A549 (cell line): ENCODE measurements around the gene CD48. TPM values are rescaled to one million over a fixed set of nuclear protein-coding genes. Genes with fewer than 3 reads are reported as not detected.

Experiments
- ATAC-seq, 2 experiments: fragments of 200-7000 bp in 1 of 2; fragments of >200 bp in 1 of 2; cut with Nextera tagmentation in 1 of 2; cut with Tn5 transposase in 1 of 2; 3 replicates each; pipeline versions ENCODE4 v1.8.0 to v1.9.1; 2018 to 2020; ENCODE audit warnings: mild to moderate bottlenecking in 1 of 2, moderate library complexity in 1 of 2
- CTCF ChIA-PET: fragments of 300-600 bp; sonication (Branson Sonifier 250); formaldehyde crosslinking; extraction: SDS; loops from one replicate; lab custom pipeline; 2021; ENCODE audit warnings: antibody characterized with exemption, inconsistent platforms; lab: Yijun Ruan, JAX
- POLR2A ChIA-PET: fragments of 350-600 bp; formaldehyde crosslinking; extraction: SDS; loops from one replicate; lab custom pipeline; 2021; ENCODE audit warnings: antibody characterized with exemption, inconsistent platforms; lab: Yijun Ruan, JAX
- DNase-seq, 2 experiments: peaks; one replicate each; pipeline versions ENCODE4 v3.0.0 to v3.0.0-alpha.2; 2011 to 2016; ENCODE audit warnings: low read depth in 1 of 2, low spot score in 1 of 2
- FAIRE-seq: peaks from 2 replicates; lab custom pipeline; 2011; peaks lifted over from hg19 to GRCh38; lab: Jason Lieb, UNC
- H3K27ac ChIP-seq, 2 experiments: fragments of >200 bp; sonication (Bioruptor Twin); formaldehyde crosslinking; 3 replicates each; pipeline ENCODE4 v1.5.1; 2016 to 2017
- H3K4me1 ChIP-seq: fragments of >200 bp; sonication (Bioruptor Twin); formaldehyde crosslinking; 3 replicates; pipeline ENCODE4 v1.6.1; 2016
- H3K4me2 ChIP-seq: fragments of >200 bp; sonication (Bioruptor Twin); formaldehyde crosslinking; 3 replicates; pipeline ENCODE4 v1.6.1; 2016
- H3K4me3 ChIP-seq: fragments of >200 bp; sonication (Bioruptor Twin); formaldehyde crosslinking; 3 replicates; pipeline ENCODE4 v1.5.1; 2016
- H3K9me3 ChIP-seq: fragments of >200 bp; sonication (Bioruptor Twin); formaldehyde crosslinking; 3 replicates; pipeline ENCODE4 v1.6.1; 2016
- CBX8 ChIP-seq: fragments of 200-600 bp; sonication (generic); IDR thresholded peaks from 2 replicates; pipeline ENCODE4 v1.6.1; 2016
- CEBPB ChIP-seq, 2 experiments: fragments of >200 bp in 1 of 2; sonication (Bioruptor Twin) in 1 of 2; formaldehyde crosslinking in 1 of 2; IDR thresholded peaks; 2 replicates each; pipeline ENCODE4 v1.6.1; 2012 to 2016
- CHD2 ChIP-seq: fragments of 150-350 bp; IDR thresholded peaks from 2 replicates; pipeline ENCODE4 v1.6.1; 2014; ENCODE audit warnings: low read length; ENCODE audit not compliant: partially characterized antibody
- CTCF ChIP-seq: fragments of >200 bp; sonication (Bioruptor Twin); formaldehyde crosslinking; IDR thresholded peaks from 3 replicates; pipeline ENCODE4 v1.5.1; 2016
- E2F6 ChIP-seq: IDR thresholded peaks from 2 replicates; pipeline ENCODE4 v1.6.1; 2012; ENCODE audit warnings: low read depth, borderline replicate concordance
- ELK1 ChIP-seq: fragments of 150-350 bp; IDR thresholded peaks from 2 replicates; pipeline ENCODE4 v1.6.1; 2014; ENCODE audit warnings: low read depth, mild to moderate bottlenecking, low read length
- FOXS1 ChIP-seq: fragments of 250-450 bp; sonication (Bioruptor Pico); IDR thresholded peaks from 2 replicates; pipeline ENCODE4 v1.5.0; 2020; ENCODE audit warnings: mild to moderate bottlenecking, moderate library complexity
- GATA3 ChIP-seq: IDR thresholded peaks from 2 replicates; pipeline ENCODE4 v1.6.1; 2012; ENCODE audit warnings: borderline replicate concordance
- HEYL ChIP-seq: fragments of 250-450 bp; sonication (Bioruptor Pico); IDR thresholded peaks from 2 replicates; pipeline ENCODE4 v1.8.0; 2021; ENCODE audit warnings: mild to moderate bottlenecking, moderate library complexity
- HMGXB4 ChIP-seq: fragments of 250-450 bp; sonication (Bioruptor Pico); IDR thresholded peaks from 2 replicates; pipeline ENCODE4 v1.5.0; 2021; ENCODE audit warnings: mild to moderate bottlenecking, moderate library complexity, borderline replicate concordance
- HOXB13 ChIP-seq: fragments of 250-450 bp; sonication (Bioruptor Pico); IDR thresholded peaks from 2 replicates; pipeline ENCODE4 v1.5.0; 2020; ENCODE audit warnings: low read depth, mild to moderate bottlenecking, moderate library complexity
- HOXB5 ChIP-seq: fragments of 250-450 bp; sonication (Bioruptor Pico); IDR thresholded peaks from 2 replicates; pipeline ENCODE4 v1.5.0; 2020; ENCODE audit warnings: mild to moderate bottlenecking, moderate library complexity
- KDM1A ChIP-seq: fragments of 200-600 bp; sonication (generic); IDR thresholded peaks from 2 replicates; pipeline ENCODE4 v1.6.1; 2016; ENCODE audit warnings: low read depth, mild to moderate bottlenecking
- KDM5A ChIP-seq: fragments of 200-600 bp; sonication (generic); IDR thresholded peaks from 2 replicates; pipeline ENCODE4 v1.6.1; 2016; ENCODE audit warnings: antibody characterized with exemption, mild to moderate bottlenecking
- POLR2AphosphoS2 ChIP-seq: conservative IDR thresholded peaks from 2 replicates; pipeline ENCODE4 v1.6.1; 2012; ENCODE audit warnings: low read length, improper control_type of control experiment, inconsistent platforms
- REST ChIP-seq: fragments of 200-600 bp; sonication (generic); IDR thresholded peaks from 2 replicates; pipeline ENCODE4 v1.6.1; 2016; ENCODE audit warnings: antibody characterized with exemption, mild to moderate bottlenecking, moderate library complexity
- RFX5 ChIP-seq: fragments of 450-650 bp; IDR thresholded peaks from 2 replicates; pipeline ENCODE4 v1.7.1; 2014; ENCODE audit warnings: antibody characterized with exemption, mild to moderate bottlenecking, moderate library complexity
- SMC3 ChIP-seq: fragments of >200 bp; sonication (Bioruptor Twin); formaldehyde crosslinking; IDR thresholded peaks from 3 replicates; pipeline ENCODE4 v1.6.1; 2018; ENCODE audit warnings: inconsistent platforms
- ZC3H11A ChIP-seq: fragments of 450-650 bp; IDR thresholded peaks from 2 replicates; pipeline ENCODE4 v1.6.1; 2014; ENCODE audit warnings: antibody characterized with exemption, mild to moderate bottlenecking
- ZNF302 ChIP-seq: fragments of 250-450 bp; sonication (Bioruptor Pico); IDR thresholded peaks from 2 replicates; pipeline ENCODE4 v1.9.0; 2021; ENCODE audit warnings: inconsistent platforms, mild to moderate bottlenecking, moderate library complexity
- WGBS: methylation state at CpG from one replicate; pipeline ENCODE4 v1.1.6; 2017; ENCODE audit errors: missing lambda C conversion rate; 5-methylcytosine and 5-hydroxymethylcytosine counted together
- polyA plus RNA-seq, 4 experiments: library from polyadenylated mRNA; depleted of rRNA in 3 of 4; stranded (reverse); fragments of >200 nt; fragmentation: RNase III in 1 of 4; extraction: RNeasy Plus Mini Kit Qiagen cat#74134 plus additional on column Dnase treatment in 1 of 4; gene quantifications; 2 replicates in 3 of 4; 3 replicates in 1 of 4; pipeline ENCODE4 v1.2.3, GENCODE V29; 2011 to 2017

Gene CD48
- polyA plus RNA-seq, 2 of the 4 experiments (the other 2 are of a cell fraction) = not detected

- WGBS = 84% methylated on average over 6 of the region's 6 CpGs
- Histone ChIP-seq H3K4me3 (no peak overlapping the region), H3K9me3 (no peaks in the 10 kb centered on the region), H3K27ac (no peak overlapping the region), H3K4me2 (no peak overlapping the region), H3K4me1 (0 out of 3 replicates have a peak, but pooled peaks cover 4% of the 10 kb centered on the region)
- CTCF ChIA-PET = interaction anchor here (1.3 kb wide), 1 partner anchor 315 kb away, joined by 3 read pairs; no protein-coding TSS in a partner anchor
- TF ChIP-seq CHD2 (no peak), HMGXB4 (CRISPR knock-in tag) (no peak), HEYL (CRISPR knock-in tag) (no peak), E2F6 (no peak), KDM5A (no peak), RFX5 (no peak), ZNF302 (CRISPR knock-in tag) (no peak), FOXS1 (no peak), CEBPB (IDR thresholded peaks at IDR 0.05) (no peak), CBX8 (no peak), POLR2AphosphoS2 (no peak), ZC3H11A (no peak), KDM1A (no peak), SMC3 (no peak), CTCF (no peak), HOXB5 (CRISPR knock-in tag) (no peak), GATA3 (no peak)
- no peak for ATAC-seq
- no peak for DNase-seq
- FAIRE-seq = no peak
- POLR2A ChIA-PET = no interaction called here
Observed at GRCh38 chr1:160638926-160639325, 72.7 kb downstream of the CD48 start.

- TF ChIP-seq HOXB13 = no peak
- no peak for TF ChIP-seq ELK1
- TF ChIP-seq REST = no peak
- Histone ChIP-seq H3K4me3 (no peak overlapping the region), H3K4me2 (no peak overlapping the region), H3K9me3 (no peaks in the 10 kb centered on the region), H3K27ac (no peak overlapping the region), H3K4me1 (0 out of 3 replicates have a peak, but pooled peaks cover 4% of the 10 kb centered on the region)
- ChIA-PET POLR2A (no interaction called here), CTCF (no interaction called here)
- WGBS = 53% methylated on average over 3 of the region's 3 CpGs
- DNase-seq = no peak
- no peak for ATAC-seq
- no peak for FAIRE-seq
Observed at GRCh38 chr1:160638540-160638857, 73.1 kb downstream of the CD48 start.
